GF-D8 (cell line): ENCODE data around the gene TTBK1.
"Not testable (repeated sequence)": the region's sequence is repeated elsewhere in the genome, so short reads cannot be mapped to it uniquely, and the experiment has no call there.

Source experiments
- DNase-seq: peaks from one replicate; lab custom pipeline; 2025; lab: John Stamatoyannopoulos, UW

The TTBK1 gene

DNA sequence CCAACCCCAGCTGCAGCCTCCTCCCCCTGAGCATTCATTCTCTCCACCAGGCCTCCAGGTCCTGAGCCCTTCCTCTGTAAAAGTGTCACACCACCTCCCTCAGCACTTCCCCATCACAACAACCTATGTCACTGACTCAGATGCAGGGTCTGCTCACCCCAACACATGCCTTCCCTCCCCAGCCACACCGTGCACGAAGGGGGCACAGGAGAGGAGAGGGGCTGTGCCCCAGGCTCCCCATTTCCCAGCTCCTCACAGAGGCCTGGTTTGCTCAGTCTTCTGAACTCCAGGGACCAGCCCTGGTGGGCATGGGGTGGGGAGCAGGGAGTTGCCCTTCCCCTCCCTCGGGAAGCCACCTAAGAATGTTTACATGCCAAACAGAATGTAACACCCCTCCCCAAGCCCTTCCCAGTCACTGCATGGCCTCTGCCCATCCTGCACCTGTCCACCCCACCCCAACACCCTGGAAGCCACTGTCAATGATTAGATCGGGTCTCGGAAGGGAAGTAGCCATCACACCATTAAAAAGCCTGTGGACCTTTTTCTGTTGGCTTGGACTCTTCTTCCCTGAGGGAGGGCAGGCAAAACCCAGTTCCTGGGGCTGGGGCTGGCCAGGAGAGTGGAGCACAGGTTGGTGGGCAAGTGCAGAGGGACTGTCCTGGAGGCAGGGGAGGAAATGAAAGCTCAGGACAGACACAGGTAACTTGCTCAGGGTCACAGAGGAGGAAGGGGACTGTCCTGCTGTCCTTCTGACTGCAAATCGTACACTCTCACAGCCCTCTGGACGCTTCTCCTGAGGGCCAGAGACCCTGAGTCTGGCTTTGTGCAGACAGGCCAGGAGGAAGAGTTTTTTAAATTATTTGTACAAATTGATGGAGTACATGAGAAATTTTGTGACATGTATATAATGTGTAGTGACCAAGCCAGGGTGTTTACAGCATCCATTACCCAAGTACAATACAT lies 44.7 kb downstream of the TTBK1 start:
- DNase-seq: no peak

DNA sequence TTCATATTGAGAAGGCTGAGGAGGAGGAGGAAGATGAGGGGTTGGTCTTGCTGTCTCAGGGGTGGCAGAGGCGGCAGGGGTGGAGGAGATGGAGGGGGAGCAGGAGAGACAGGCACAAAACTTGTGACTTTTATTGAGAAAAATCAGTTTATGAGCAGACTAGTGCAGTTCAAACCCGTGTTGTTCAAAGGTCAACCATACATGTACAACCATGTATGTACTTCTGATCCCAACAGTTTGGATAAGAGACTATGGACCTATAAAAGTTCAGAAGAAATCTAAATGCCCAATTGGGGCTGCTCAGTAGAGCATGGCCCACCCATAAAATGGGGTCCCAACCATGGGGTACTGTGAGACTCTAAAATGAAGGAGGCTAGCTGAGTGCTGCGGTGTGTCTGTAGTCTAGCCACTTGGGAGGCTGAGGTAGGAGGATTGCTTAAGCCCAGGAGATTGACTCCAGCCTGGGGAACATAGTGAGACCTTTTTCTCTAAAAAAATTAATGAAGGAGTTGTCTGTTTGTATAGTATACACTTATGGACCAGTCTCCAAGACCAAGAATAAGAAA lies 47.1 kb downstream of the TTBK1 start:
- DNase-seq: no peak

DNA sequence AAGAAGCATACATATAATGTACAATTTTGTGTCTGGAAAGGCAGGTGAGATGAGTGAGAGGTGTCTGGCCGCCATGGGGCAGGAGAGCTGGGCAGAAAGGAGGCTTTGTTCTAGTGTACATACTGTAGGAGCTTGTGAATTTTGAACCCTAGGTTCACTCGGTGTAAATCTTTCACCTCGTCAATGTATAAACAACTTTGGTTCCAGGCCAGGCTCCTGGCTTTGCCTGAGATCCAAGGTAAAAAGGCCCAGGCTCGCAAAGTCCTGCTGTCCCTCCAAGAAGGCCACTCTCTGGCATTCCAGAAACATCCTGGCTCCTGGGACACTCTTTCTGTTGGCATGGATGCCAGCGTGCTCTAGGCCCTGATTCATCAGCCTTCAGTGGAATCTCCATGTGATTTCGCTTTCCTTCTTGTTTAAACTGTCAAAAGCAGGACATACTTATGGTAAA lies 47.6 kb downstream of the TTBK1 start:
- no peak for DNase-seq

DNA sequence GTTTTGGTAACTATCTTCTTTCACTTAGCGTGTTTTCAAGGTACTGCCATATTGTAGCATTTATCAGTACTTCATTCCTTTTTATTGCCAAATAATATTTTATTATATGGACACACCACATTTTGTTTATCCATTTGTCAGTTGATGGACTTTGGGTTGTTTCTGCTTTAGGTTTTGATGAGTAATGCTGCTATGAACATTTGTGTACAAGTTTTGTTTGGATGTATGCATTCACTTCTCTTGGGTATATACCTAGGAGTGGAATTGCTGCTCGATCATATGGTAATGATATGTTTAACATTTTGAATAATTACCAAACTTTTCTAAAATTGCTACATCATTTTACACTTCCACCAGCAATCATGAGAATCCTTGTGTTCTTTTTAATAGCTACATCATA lies 48.4 kb downstream of the TTBK1 start:
- no peak for DNase-seq

DNA sequence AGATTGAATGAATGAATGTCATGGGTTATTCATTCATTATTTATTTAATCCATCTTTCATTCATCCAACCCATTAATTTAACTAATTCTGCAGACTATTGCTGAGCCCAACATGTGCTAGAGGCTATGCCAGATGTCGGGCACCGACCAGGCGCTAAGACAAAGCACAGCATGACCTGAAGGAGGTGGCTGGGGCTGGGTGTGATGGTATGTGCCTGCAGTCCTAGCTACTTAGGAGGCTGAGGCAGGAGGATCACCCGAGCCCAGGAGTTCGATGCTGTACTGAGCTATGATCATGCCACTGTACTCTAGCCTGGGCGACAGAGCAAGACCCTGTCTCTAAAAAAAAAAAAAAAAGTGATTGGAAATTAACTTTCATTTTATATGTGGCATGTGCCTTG lies 49.1 kb downstream of the TTBK1 start:
- DNase-seq: no peak

DNA sequence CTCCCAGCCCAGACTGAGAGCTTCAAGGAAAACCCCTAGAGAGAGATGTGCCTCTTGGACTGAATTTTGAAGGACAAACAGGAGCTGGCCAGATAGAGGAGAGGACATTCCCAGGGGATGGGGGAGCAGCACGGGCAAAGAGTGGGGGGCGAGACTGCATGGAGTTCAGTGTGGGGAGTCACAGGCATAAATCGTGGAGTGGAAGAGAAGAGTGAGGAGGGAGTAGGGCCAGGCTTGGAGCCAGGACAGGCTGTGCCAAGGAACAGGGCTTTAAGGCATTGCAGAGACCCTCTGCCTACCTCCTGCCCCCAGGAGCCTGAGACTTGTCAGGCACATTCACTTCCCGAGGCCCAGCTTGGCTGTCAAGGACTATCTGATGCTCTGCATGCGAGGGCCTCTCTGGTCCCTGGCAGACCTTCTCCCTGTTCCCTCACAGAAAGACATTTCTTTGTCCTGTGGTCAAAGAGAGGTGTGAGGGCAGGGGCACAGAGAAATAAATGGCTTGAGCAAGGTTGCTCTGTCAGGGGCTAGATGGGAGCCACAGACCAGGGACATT lies 49.6 kb downstream of the TTBK1 start:
- no peak for DNase-seq

DNA sequence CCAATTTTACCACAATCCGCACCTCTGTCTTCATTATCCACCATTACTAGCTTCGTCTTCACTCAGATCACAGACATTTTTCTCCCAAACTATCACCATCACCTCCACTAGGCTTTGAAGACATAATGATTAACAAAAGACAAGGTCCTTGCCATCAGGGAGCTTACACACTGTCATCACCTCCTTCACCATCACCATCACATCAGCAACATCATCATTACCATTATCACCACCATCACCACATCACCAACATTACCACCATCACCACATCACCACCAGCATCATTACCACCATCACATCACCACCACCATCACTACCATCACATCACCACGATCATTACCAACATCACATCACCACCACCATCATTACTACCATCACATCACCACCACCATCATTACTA lies 50.4 kb downstream of the TTBK1 start:
- DNase-seq: no peak

DNA sequence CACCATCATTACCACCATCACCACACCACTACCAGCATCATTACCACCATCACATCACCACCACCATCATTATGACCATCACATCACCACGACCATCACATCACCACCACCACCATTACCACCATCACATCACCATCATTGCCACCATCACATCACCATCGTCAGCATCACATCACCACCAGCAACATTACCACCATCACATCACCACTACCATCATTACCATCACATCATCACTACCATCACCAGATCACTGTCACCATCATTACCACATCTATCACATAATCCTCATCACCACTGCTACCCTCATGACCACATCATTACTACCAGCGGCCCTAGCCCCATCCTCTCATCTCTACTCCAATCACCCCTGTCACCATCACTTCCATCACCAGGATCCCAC lies 51.3 kb downstream of the TTBK1 start:
- DNase-seq: no peak

DNA sequence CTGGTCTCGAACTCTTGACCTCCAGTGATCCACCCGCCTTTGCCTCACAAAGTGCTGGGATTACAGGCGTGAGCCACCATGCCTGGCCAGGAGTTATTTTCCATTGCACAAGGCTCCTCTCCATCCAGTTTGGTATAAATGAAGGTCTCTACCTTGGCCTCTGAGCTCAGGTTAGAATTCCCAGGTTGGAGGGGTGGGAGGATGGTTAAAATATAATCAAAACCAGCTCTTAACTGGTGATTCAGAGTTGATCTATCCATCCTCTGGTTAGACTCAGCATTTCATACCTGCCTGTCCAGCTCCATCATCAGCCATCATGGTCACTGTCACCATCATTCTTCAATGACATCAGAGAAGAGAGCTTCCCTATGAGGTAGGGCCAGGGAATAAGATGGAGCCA lies 52.2 kb downstream of the TTBK1 start:
- no peak for DNase-seq

DNA sequence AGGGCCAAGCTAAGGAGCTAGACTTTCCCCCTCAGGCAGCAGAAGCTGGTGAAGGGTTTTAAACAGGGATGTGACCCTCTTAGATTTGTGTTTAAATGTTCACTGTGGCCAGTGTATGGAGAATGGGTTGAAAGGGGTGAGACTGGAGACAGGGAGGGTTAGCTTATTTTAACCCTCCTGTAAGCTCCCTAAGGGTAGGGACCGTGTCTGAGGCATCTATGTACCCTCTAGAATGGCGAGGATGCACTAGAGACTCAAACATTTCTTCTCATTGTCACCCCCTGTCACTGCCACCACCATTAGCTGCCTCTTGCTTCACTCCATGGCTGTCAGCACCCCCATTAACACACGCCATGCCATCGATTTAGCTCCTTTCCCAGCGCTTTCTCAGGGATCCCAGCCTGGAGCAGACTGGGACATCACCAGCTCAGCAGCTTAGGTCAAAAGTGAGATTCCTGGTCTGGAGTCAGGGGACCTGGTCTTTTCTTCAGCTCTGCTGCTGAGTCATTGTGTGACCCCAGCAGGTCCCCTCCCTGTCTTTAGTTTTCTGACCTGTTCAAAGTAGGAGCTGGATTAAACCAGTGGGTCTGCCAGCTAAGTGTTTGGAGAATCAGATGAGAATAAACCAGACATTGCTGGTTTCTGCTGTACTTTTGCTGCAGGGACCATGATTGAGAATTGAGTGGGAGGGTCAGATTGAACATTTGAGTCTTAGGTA lies 53.7 kb downstream of the TTBK1 start:
- no peak for DNase-seq

DNA sequence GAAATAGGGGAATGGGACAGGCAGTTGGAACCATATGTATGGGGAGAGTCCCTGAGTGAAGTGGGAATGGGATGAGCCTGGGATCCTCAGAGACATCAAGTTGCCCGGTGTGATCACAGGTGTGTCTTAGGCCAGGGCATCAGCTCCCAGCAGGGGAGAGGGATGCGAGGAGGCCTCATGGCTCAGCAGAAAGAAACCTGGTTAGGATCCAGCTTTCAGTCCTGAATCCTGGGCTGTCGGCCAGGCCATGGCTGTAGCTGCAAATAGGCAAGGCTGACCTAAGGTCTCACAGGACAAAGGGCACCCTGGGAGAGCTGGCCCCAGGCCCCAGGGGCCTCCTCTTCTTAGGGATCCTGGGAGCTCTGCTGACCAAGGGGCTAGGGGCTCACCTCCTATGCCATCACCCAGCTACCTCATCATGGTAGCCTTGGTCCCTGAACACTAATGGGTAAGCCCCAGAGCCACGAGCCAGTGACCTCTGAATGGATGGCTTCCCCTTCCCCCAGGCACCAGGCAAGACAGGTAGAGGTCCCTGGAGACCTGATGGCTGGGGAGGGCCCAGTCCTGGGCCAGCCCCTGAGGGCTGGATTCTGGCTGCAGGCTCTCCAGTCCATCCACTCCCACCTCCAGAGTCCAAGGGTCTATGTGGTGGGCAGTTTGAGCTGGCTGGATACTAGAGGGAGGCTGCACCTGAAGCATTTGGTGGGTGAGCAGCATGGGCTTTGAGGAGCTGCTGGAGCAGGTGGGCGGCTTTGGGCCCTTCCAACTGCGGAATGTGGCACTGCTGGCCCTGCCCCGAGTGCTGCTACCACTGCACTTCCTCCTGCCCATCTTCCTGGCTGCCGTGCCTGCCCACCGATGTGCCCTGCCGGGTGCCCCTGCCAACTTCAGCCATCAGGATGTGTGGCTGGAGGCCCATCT lies 54.6 kb downstream of the TTBK1 start, which contains the start of gene SLC22A7:
Gene SLC22A7 (plus strand): TSS at position 617 of the 921 bp plus-strand sequence. CDS start 99 bp downstream, at position 716.
- DNase-seq: no peak

DNA sequence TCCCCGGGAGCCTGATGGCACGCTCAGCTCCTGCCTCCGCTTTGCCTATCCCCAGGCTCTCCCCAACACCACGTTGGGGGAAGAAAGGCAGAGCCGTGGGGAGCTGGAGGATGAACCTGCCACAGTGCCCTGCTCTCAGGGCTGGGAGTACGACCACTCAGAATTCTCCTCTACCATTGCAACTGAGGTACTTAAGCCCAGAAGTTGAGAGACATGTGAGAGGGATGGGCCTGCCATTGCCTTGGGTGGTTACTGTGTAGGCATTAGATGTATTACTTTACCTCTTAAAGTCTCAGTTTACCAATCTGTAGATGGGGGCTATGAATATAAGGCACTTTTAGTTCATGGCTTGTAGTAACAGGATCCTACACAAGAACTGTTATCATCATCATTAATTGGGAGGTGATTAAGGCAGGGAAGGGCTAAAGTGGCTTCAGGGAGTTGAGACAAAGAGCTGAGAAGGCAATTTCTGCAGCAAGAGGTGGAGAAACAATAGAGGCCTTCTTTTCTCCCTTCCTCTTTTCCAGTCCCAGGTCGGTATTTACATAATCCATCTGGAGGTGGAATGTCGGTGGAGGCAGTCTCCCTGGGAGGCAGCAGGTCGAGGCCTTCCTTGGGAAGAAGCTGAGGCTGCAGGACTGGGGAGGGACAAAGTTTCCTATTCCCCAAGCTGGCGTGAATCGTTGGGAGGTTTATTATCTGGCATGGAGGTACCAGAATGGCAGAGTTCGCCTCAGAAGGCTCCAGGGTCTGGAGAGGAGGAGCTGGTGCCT lies 55.5 kb downstream of the TTBK1 start:
- DNase-seq: no peak

DNA sequence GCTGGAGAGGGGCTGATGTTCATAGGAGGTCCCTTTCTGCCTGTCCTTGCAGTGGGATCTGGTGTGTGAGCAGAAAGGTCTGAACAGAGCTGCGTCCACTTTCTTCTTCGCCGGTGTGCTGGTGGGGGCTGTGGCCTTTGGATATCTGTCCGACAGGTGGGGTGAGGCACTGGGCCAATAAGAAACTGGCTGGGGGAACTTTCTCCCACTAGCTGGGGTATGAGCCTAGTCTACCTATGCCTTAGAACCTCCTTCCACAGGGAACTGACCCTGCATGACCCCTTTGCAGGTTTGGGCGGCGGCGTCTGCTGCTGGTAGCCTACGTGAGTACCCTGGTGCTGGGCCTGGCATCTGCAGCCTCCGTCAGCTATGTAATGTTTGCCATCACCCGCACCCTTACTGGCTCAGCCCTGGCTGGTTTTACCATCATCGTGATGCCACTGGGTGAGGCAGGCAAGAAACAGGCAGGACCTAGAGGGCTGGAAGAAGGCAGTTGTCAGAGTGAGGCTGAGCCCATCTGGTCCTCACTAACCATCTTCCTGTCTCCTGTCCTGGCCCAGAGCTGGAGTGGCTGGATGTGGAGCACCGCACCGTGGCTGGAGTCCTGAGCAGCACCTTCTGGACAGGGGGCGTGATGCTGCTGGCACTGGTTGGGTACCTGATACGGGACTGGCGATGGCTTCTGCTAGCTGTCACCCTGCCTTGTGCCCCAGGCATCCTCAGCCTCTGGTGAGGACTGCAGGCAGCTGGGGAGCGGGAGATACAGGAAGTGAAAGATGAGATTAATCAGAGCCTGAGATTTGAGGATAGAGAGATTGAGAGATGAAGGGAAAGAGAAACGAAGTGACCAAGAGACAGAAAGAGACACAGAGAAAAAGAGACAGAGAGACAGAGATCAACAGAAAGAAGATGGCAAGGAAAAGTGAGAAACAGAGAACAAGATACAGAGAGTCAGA lies 56.3 kb downstream of the TTBK1 start:
- no peak for DNase-seq

DNA sequence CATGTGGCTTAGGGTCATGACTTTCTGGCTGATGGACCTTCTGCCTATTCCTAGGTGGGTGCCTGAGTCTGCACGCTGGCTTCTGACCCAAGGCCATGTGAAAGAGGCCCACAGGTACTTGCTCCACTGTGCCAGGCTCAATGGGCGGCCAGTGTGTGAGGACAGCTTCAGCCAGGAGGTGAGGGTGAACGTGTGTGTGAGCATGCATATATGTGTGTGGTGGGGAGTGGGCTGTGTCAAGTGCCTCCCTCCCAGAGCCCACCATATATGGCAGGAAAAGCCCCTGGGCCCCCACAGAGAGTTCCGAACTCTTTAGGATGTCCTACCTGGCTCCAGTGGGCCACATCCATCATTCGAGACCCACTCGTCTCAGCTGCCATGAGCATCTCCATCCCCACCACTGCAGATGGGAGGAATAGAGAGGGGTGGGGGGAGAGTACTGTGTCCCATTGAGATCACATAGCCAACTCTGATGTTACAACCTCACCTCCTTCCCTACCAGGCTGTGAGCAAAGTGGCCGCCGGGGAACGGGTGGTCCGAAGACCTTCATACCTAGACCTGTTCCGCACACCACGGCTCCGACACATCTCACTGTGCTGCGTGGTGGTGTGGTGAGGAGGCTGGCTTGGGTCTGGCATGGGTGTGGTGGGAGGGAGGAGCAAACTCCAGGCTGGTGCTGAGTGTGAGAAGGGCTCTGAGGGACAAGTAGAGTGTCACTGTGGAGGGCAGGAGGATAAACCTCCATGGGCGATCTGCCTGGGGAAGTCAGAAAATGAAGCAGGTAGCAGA lies 58.0 kb downstream of the TTBK1 start:
- DNase-seq: no peak

DNA sequence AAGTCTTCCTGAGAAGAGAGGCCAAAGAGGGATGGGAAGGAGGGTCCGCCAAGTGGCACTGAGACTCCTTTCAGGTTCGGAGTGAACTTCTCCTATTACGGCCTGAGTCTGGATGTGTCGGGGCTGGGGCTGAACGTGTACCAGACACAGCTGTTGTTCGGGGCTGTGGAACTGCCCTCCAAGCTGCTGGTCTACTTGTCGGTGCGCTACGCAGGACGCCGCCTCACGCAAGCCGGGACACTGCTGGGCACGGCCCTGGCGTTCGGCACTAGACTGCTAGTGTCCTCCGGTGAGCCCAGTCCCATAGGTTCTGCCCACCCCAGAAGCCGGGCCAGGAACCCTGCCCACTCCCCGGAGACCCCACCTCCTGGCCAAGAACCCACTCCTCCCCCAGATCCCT lies 58.8 kb downstream of the TTBK1 start:
- DNase-seq: no peak

DNA sequence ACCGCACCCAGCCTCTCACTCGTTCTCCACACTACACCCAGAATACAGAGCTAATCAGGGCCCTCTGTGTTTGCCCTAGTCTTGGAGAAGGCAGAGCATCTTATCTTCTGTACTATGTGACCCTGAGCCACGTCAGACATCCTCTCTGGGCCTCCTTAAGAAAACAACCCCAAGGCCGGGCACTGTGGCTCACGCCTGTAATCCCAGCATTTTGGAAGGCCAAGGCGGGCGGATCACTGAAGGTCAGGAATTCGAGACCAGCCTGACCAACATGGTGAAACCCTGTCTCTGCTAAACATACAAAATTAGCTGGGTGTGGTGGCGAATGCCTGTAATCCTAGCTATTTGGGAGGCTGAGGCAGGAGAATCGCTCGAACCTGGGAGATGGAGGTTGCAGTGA lies 59.7 kb downstream of the TTBK1 start:
- DNase-seq: not testable (repeated sequence)

DNA sequence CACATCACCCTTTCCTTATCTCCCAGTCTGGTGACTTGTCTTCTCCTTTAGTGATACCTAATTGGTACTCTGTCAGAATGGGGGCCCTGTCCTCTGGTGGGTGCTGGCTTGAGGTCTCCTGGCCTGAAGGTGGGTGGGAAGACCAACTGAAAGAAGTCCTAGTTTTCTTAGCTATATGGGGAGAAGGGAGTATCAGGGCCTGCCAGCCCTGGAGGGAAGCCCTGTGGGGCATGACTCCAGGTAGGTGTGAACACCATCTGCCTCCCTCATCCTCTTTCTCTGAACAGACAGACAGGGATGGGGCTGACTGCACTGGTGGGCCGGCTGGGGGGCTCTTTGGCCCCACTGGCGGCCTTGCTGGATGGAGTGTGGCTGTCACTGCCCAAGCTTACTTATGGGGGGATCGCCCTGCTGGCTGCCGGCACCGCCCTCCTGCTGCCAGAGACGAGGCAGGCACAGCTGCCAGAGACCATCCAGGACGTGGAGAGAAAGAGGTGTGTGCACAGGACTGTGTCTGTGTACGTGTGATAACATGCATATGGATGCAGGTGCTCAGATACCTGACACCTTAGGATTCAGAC lies 60.6 kb downstream of the TTBK1 start:
- DNase-seq: no peak

DNA sequence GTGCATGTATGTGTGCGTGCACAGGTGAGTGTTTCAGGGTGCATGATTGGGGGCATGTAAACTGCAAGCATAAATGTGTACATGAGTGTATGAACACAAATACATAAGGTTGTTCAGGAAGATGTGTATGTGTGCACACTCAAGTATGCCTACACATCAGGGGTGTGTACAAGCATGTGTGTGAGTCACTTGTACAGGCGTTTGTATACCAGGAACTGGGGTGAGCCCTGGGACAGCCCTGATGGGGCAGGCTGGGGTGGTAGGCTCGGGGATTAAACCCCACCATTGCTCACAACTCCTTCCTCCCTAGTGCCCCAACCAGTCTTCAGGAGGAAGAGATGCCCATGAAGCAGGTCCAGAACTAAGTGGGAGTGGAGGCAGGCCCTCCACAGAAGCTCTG lies 61.1 kb downstream of the TTBK1 start:
- DNase-seq: no peak
